ENCODE results near the gene JSRP1.

JSRP1 gene

DNA sequence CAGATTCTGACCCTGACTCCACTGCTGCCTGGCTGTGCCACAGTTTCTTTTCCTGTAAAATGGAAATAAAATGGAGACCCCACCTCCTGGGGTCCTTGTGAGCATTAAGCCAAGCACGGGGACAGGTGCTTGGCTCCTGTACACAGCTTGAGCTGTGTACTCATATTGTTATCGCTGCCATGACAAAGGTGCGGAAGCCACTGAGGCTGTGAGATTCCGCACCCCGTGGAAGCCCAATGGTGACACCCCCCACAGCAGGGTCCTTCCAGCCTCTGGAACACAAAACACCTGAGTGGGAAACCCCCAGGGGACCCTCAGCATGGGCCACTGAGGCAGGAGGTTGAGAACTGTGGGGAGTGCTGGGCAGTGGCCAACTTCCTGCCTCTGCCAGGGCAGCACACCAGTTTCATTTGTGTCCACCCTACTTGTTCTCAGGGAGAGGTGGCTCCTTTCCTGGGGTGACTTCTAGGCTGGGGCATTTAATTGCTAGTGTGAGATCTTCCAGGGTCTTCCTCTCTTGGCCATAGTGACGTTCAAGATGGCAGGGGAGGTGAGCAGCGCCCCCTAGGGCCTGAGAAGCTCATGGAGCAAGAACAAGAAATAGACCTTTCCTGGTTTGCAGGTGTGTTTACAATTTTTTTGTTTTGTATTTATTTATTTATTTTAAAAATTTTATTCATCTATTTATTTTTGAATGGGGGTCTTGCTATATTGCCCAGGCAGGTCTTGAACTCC is 5.4 kb upstream of the JSRP1 start:
- no peak for DNase-seq (ENCODE audit: low spot score)
- Histone ChIP-seq H3K36me3 (ENCODE audit: low read depth) (no peaks in the 10 kb centered on the region), H3K4me3 (ENCODE audit: severe bottlenecking) (no peak overlapping the region), H3K27ac (ENCODE audit: poor library complexity, severe bottlenecking) (no peak overlapping the region), H3K9me3 (ENCODE audit: severe bottlenecking) (no peaks in the 10 kb centered on the region), H3K27me3 (ENCODE audit: insufficient read depth, poor library complexity, severe bottlenecking) (no peaks in the 10 kb centered on the region), H3K4me1 (ENCODE audit: insufficient read depth, poor library complexity, severe bottlenecking) (no peaks in the 10 kb centered on the region)
- TF ChIP-seq, protein P1, sequence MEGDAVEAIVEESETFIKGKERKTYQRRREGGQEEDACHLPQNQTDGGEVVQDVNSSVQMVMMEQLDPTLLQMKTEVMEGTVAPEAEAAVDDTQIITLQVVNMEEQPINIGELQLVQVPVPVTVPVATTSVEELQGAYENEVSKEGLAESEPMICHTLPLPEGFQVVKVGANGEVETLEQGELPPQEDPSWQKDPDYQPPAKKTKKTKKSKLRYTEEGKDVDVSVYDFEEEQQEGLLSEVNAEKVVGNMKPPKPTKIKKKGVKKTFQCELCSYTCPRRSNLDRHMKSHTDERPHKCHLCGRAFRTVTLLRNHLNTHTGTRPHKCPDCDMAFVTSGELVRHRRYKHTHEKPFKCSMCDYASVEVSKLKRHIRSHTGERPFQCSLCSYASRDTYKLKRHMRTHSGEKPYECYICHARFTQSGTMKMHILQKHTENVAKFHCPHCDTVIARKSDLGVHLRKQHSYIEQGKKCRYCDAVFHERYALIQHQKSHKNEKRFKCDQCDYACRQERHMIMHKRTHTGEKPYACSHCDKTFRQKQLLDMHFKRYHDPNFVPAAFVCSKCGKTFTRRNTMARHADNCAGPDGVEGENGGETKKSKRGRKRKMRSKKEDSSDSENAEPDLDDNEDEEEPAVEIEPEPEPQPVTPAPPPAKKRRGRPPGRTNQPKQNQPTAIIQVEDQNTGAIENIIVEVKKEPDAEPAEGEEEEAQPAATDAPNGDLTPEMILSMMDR (IDR thresholded peaks at IDR 0.05; ENCODE audit: poor library complexity, severe bottlenecking) = peak; percentile 34
- ATAC-seq (ENCODE audit: low read depth) = no peak

DNA sequence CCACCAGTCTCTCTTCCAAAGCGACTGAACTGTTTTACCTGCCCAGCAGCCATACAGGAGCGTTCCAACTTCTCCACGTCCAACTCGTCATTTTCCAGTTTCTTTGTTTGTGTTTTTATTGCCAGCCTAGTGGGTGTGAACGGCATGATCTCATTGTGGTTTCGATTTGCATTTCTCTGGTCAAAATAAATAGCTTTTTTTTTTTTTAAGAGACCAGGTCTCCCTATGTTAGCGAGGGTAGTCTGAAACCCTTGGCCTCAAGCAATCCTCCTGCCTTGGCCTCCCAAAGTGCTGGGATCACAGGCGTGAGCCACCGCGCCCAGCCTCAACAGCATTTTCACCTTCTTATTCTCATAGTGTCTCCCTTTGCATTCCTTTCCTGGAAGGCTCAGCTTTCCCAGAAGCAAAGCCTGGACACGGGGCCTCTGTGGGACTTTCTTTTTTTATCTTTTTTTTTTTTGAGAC is 4.2 kb upstream of the JSRP1 start:
- H3K27ac ChIP-seq (ENCODE audit: poor library complexity, severe bottlenecking) = no peak overlapping the region
- no peaks in the 10 kb centered on the region for H3K27me3 ChIP-seq (ENCODE audit: insufficient read depth, poor library complexity, severe bottlenecking)
- no peaks in the 10 kb centered on the region for H3K36me3 ChIP-seq (ENCODE audit: low read depth)
- H3K4me3 ChIP-seq (ENCODE audit: severe bottlenecking) = no peak overlapping the region
- DNase-seq (ENCODE audit: low spot score) = no peak
- TF ChIP-seq, protein P1 (IDR thresholded peaks at IDR 0.05; ENCODE audit: poor library complexity, severe bottlenecking) = no peak
- H3K4me1 ChIP-seq (ENCODE audit: insufficient read depth, poor library complexity, severe bottlenecking) = no peaks in the 10 kb centered on the region
- no peaks in the 10 kb centered on the region for H3K9me3 ChIP-seq (ENCODE audit: severe bottlenecking)
- ATAC-seq (ENCODE audit: low read depth) = no peak

DNA sequence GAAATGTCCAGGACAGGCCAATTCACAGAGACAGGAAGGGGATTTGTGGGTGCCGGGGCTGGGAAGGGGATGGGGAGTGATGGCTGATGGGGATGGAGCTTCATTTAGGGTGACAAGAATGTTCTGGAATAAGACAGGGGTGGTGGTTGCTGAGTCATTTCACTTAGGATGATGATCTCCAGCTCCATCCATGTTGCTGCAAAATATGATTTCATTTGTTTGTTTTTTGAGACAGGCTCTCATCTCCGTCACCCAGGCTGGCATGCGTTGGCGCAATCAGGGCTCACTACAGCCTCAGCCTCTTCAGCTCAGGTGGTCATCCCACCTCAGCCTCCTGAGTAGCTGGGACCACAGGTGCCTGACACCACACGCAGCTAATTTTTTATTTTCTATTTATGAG is 3.1 kb upstream of the JSRP1 start:
- no peak for DNase-seq (ENCODE audit: low spot score)
- Histone ChIP-seq H3K9me3 (ENCODE audit: severe bottlenecking) (no peaks in the 10 kb centered on the region), H3K27ac (ENCODE audit: poor library complexity, severe bottlenecking) (no peak overlapping the region), H3K4me3 (ENCODE audit: severe bottlenecking) (no peak overlapping the region), H3K4me1 (ENCODE audit: insufficient read depth, poor library complexity, severe bottlenecking) (no peaks in the 10 kb centered on the region), H3K27me3 (ENCODE audit: insufficient read depth, poor library complexity, severe bottlenecking) (peaks cover under 1% of the 10 kb centered on the region), H3K36me3 (ENCODE audit: low read depth) (no peaks in the 10 kb centered on the region)
- TF ChIP-seq, protein P1 (IDR thresholded peaks at IDR 0.05; ENCODE audit: poor library complexity, severe bottlenecking) = no peak
- peak; percentile 44; the same call in 2 of the 3 replicates for ATAC-seq (ENCODE audit: low read depth)

DNA sequence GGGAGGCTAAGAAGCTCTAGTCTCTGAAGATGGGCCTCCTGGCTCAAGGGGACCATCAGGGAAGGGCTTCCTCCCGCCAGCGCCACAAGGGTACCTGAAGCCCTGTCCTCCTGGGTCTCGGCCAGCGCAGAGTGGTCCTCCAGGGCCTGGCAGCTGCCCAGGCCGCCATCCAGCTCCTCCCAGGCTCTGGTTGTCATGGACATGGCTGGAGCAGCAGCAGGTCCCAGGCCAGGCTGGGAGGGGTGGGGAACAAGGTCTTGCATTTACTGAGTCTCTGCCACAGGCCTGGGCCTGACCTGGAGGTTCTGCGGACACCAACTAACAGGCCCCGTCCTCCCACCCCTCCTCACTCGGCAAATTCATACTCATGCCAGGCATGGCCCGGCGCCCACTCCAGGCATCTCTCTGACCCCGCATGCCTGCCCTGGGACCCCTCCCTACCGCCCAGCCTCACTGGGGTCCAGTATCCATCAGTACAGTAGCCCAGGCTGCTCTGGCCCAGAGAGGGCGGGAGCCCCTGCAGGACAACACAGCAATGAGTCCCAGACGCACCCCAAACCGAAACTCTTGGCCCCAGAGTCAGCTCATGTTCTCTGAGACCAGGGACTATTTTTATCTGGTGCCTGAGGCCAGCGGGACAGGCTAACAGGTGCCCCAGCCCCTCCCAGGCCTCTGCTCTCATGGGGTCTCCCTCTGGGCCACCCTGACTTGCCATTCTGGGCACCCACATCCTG is 938 bp downstream of the JSRP1 start:
- no peaks in the 10 kb centered on the region for H3K9me3 ChIP-seq (ENCODE audit: severe bottlenecking)
- no peaks in the 10 kb centered on the region for H3K4me1 ChIP-seq (ENCODE audit: insufficient read depth, poor library complexity, severe bottlenecking)
- DNase-seq (ENCODE audit: low spot score) (peak; percentile 58), ATAC-seq (ENCODE audit: low read depth) (no peak)
- TF ChIP-seq, protein P1 (IDR thresholded peaks at IDR 0.05; ENCODE audit: poor library complexity, severe bottlenecking) = no peak
- H3K4me3 ChIP-seq (ENCODE audit: severe bottlenecking) = no peak overlapping the region
- H3K27ac ChIP-seq (ENCODE audit: poor library complexity, severe bottlenecking) = no peak overlapping the region
- H3K36me3 ChIP-seq (ENCODE audit: low read depth) = no peaks in the 10 kb centered on the region
- H3K27me3 ChIP-seq (ENCODE audit: insufficient read depth, poor library complexity, severe bottlenecking) = peaks cover 38% of the 10 kb centered on the region

All from RWPE2 (cell line).